ENCODE data around the gene FNBP1L. TPM values are rescaled to one million over a fixed set of nuclear protein-coding genes. Genes with fewer than 3 reads are reported as not detected.

Gene FNBP1L
- total RNA-seq, 1 donor from 2014 or later = 25.5 TPM

GRCh38 chr1:93596329-93597089 lies 148.6 kb downstream of the FNBP1L start:
- DNase-seq (ENCODE audit: low spot score) (no peak), ATAC-seq (no peak)
- intact Hi-C loops (cut with DNase I) = no loop called here

- ATAC-seq (peak; percentile 37), DNase-seq (ENCODE audit: low spot score) (no peak)
- intact Hi-C loops (cut with DNase I) = no loop called here
Observed at GRCh38 chr1:93597709-93598108, 149.8 kb downstream of the FNBP1L start.

DNA sequence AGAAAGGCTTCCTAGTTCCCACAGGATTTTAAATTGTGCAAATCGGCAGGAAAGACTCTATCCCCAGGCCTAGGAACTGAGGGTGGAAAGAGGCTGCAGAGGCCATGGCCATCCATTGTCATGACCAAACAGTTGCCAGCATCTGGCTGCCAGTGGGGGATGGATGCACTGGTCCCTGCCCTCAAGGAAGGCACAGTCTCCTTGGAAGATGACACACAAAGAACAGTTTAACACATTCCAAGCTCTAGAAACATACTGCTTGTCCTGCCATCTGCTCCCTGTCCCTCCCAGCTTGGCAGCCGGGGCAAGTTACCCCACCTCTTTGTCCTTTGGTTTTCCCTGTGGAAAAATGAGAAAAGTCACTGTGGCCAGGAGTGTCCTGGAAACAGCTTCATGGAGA lies 150.5 kb downstream of the FNBP1L start:
- ATAC-seq (no peak), DNase-seq (ENCODE audit: low spot score) (no peak)
- intact Hi-C loops (cut with DNase I) = no loop called here

- intact Hi-C loops (cut with DNase I) = no loop called here
Observed at GRCh38 chr1:93598861-93599439, 151.0 kb downstream of the FNBP1L start.

DNA sequence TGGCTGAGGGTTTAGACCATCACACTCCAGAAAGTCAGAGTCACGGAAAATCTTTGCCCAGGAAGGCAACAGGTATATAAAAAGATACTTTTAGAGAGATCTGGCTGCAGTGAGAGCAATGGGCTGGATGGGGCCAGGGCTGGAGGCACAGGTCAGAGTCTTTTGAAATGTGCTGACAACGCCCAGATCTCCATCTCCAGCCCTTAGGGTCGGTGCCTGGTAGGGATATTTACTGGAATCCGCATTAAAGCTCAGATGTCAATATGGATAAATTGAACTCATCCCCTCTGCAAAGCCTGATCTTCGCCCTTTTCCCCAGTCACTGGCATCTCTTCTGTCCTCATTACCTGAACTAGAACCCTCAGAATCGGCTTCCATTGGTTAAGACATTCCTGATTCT lies 151.6 kb downstream of the FNBP1L start:
- intact Hi-C loops (cut with DNase I) = no loop called here
- ATAC-seq (no peak), DNase-seq (ENCODE audit: low spot score) (peak; percentile 23)

More at GRCh38 chr1:93598861-93599439, 151.0 kb downstream of the FNBP1L start:
- no peak for ATAC-seq
- DNase-seq (ENCODE audit: low spot score) = no peak

GRCh38 chr1:93600663-93601062 lies 152.7 kb downstream of the FNBP1L start:
- ATAC-seq = no peak
- intact Hi-C loops (cut with DNase I) = no loop called here
- DNase-seq (ENCODE audit: low spot score) = no peak

GRCh38 chr1:93601686-93602085 lies 153.8 kb downstream of the FNBP1L start:
- DNase-seq (ENCODE audit: low spot score) = no peak
- intact Hi-C loops (cut with DNase I) = no loop called here
- no peak for ATAC-seq

DNA sequence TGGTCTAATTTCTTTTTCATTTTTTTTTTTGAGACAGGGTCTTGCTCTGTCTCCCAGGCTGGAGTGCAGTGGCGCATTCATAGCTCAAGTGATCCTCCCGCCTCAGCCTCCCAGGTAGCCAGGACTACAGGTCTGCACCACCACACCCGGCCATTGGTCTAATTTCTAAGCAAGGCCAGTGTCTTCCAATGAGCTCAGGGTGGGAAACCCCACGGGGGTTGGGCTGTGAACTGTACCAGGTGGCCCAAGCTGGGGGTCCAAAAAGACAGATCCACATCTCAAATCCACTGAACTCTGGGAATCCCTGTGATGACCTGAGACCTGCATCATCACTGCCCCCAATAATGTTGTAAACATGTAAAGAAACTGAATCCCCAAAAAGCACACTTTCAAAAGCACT lies 154.2 kb downstream of the FNBP1L start:
- ATAC-seq = no peak
- peak; percentile 37 for DNase-seq (ENCODE audit: low spot score)
- intact Hi-C loops (cut with DNase I) = no loop called here

- intact Hi-C loops (cut with DNase I) = no loop called here
- ATAC-seq (no peak), DNase-seq (ENCODE audit: low spot score) (no peak)
Observed at GRCh38 chr1:93603106-93603505, 155.2 kb downstream of the FNBP1L start.

DNA sequence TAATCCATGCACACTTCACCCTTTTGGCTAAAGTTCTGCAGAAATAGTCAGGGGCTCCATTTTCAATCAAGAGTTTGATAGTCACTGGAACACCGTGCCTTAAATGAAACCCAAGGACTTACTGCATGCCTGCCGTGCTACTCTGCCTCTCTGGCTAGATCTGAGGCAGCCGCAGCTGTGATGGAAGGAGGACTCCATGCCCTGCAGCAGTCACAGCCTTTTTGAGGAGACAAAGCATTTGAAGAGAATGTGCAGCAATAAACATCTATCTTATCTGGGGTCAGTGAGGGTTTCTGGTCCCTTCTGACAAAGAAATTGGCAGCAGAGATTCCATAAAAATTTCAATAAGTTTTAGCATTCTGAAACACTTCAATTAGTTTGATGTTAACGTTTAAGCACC lies 155.7 kb downstream of the FNBP1L start:
- intact Hi-C loops (cut with DNase I) = no loop called here
- ATAC-seq = no peak
- no peak for DNase-seq (ENCODE audit: low spot score)

Other genes starting within 250 kb of the FNBP1L start
- 38.7 TPM for gene DR1, start 102.2 kb upstream of the FNBP1L start, total RNA-seq
- 35.9 TPM for gene BCAR3, start 233.7 kb downstream of the FNBP1L start, total RNA-seq

Measured in sciatic nerve (tissue), 2 donors.